CD4-positive, alpha-beta memory T cell (primary cell): Measurements from ENCODE around the gene RHOBTB3. TPM values are rescaled to one million over a fixed set of nuclear protein-coding genes. Genes with fewer than 3 reads are reported as not detected.

ENCODE experiments used
- CTCF ChIA-PET: fragments of 350-600 bp; sonication (Branson Sonifier 250); formaldehyde crosslinking; loops from one replicate; lab custom pipeline; 2021; ENCODE audit warnings: inconsistent platforms; ENCODE audit not compliant: partially characterized antibody; lab: Charles Lee
- POLR2A ChIA-PET: fragments of 350-600 bp; sonication (Branson Sonifier 250); formaldehyde crosslinking; loops from one replicate; lab custom pipeline; 2021; ENCODE audit not compliant: partially characterized antibody; lab: Charles Lee
- DNase-seq, 5 donors: peaks; one replicate each; pipeline versions ENCODE4 v3.0.0 to v3.0.0-alpha.2; 2020 to 2022; ENCODE audit warnings: mixed read lengths in 1 of 5
- H3K27ac ChIP-seq: one replicate; pipeline ENCODE4 v1.7.0; 2013; ENCODE audit warnings: low read depth, low read length
- H3K27me3 ChIP-seq: 2 replicates; pipeline ENCODE4 v1.7.0; 2013; ENCODE audit warnings: mild to moderate bottlenecking, low read length, moderate library complexity; ENCODE audit not compliant: insufficient read depth
- H3K36me3 ChIP-seq: 2 replicates; pipeline ENCODE4 v1.7.0; 2013; ENCODE audit warnings: mild to moderate bottlenecking, low read length, moderate library complexity; ENCODE audit not compliant: insufficient read depth
- H3K4me1 ChIP-seq: 2 replicates; pipeline ENCODE4 v1.7.0; 2013; ENCODE audit warnings: mild to moderate bottlenecking, low read length, moderate library complexity; ENCODE audit not compliant: insufficient read depth
- H3K4me3 ChIP-seq, 2 donors: one replicate each; pipeline ENCODE4 v1.7.0; 2013; ENCODE audit warnings: low read length in 2 of 2, mild to moderate bottlenecking in 1 of 2
- H3K9me3 ChIP-seq, 2 donors: one replicate each; pipeline ENCODE4 v1.7.0; 2013; ENCODE audit warnings: low read length in 2 of 2, control low read depth in 1 of 2; ENCODE audit not compliant: control insufficient read depth in 1 of 2
- H3K27ac Mint-ChIP-seq, 7 donors: one replicate each; pipeline ENCODE4 v1.8.0; 2020 to 2021; ENCODE audit warnings: mixed read lengths in 7 of 7, mild to moderate bottlenecking in 6 of 7, inconsistent platforms in 3 of 7, moderate library complexity in 3 of 7
- H3K27me3 Mint-ChIP-seq, 2 donors: one replicate each; pipeline ENCODE4 v1.8.0; 2020 to 2021; ENCODE audit warnings: mixed read lengths in 2 of 2
- H3K36me3 Mint-ChIP-seq, 2 donors: one replicate each; pipeline ENCODE4 v1.8.0; 2020 to 2021; ENCODE audit warnings: mixed read lengths in 2 of 2, inconsistent platforms in 1 of 2, mild to moderate bottlenecking in 1 of 2
- H3K4me1 Mint-ChIP-seq, 4 donors: one replicate each; pipeline ENCODE4 v1.8.0; 2020 to 2021; ENCODE audit warnings: mixed read lengths in 4 of 4, mild to moderate bottlenecking in 1 of 4
- H3K4me3 Mint-ChIP-seq, 8 donors: one replicate each; pipeline ENCODE4 v1.8.0; 2020 to 2021; ENCODE audit warnings: mixed read lengths in 8 of 8, mild to moderate bottlenecking in 7 of 8, moderate library complexity in 6 of 8, inconsistent platforms in 3 of 8
- H3K9me3 Mint-ChIP-seq, 8 donors: one replicate each; pipeline ENCODE4 v1.8.0; 2020 to 2021; ENCODE audit warnings: mixed read lengths in 8 of 8, mild to moderate bottlenecking in 5 of 8, inconsistent platforms in 3 of 8, moderate library complexity in 1 of 8
- intact Hi-C: fragments of 100-400 bp; cut with micrococcal nuclease; formaldehyde crosslinking; loops from one replicate; pipeline ENCODE4 v1.15.1; 2023
- polyA plus RNA-seq, 2 donors: library from polyadenylated mRNA; unstranded; fragments of 300-500 nt; fragmentation: Illumina TruSeq; gene quantifications; one replicate each; pipeline ENCODE4 v1.2.3, GENCODE V29; 2021
- total RNA-seq, 2 experiments: library from RNA; stranded (reverse); gene quantifications; one replicate each; pipeline ENCODE4 v1.2.3, GENCODE V29; 2021

RHOBTB3 gene
- total and polyA plus RNA-seq, 4 experiments from 2014 or later: 0.32 to 1.8 (median 1.1) TPM

GRCh38 chr5:95770830-95771708 lies 39.9 kb downstream of the RHOBTB3 start:
- DNase-seq: no peak
- intact Hi-C loops: no loop called here
- Histone ChIP-seq H3K27me3 (no peaks in the 10 kb centered on the region), H3K9me3 (no peaks in the 10 kb centered on the region), H3K4me1 (no peaks in the 10 kb centered on the region), H3K27ac (no peak overlapping the region), H3K4me3 (no peak overlapping the region), H3K36me3 (no peaks in the 10 kb centered on the region)
- Mint-ChIP-seq H3K9me3 (no peaks in the 10 kb centered on the region), H3K27ac (no peak overlapping the region), H3K4me1 (no peaks in the 10 kb centered on the region), H3K4me3 (peak overlapping the region in 1 of 8 donors; percentile 21), H3K36me3 (no peaks in the 10 kb centered on the region), H3K27me3 (peaks cover 0 to 2% of the 10 kb centered on the region in 2 donors)
- ChIA-PET POLR2A (interaction anchor here (1.3 kb wide), 1 partner anchor 51 kb away, joined by 3 read pairs; the partner anchor contains the start of gene GLRX), CTCF (interaction anchor here (0.6 to 7.3 kb wide), 9 partner anchors 12 to 566 kb away, joined by 3 to 63 read pairs (median 3); no protein-coding TSS in a partner anchor)

- Histone ChIP-seq H3K27me3 (no peaks in the 10 kb centered on the region), H3K4me1 (no peaks in the 10 kb centered on the region), H3K27ac (no peak overlapping the region), H3K4me3 (no peak overlapping the region), H3K9me3 (no peaks in the 10 kb centered on the region), H3K36me3 (no peaks in the 10 kb centered on the region)
- ChIA-PET POLR2A (no interaction called here), CTCF (interaction anchor here (0.6 to 7.3 kb wide), 8 partner anchors 11 to 565 kb away, joined by 3 to 63 read pairs (median 4); no protein-coding TSS in a partner anchor)
- Mint-ChIP-seq H3K27me3 (peaks cover 0 to 2% of the 10 kb centered on the region in 2 donors), H3K9me3 (no peaks in the 10 kb centered on the region), H3K27ac (peak overlapping the region in 1 of 7 donors; percentile 53), H3K36me3 (no peaks in the 10 kb centered on the region), H3K4me1 (no peaks in the 10 kb centered on the region), H3K4me3 (no peak overlapping the region)
- intact Hi-C loops: no loop called here
- no peak for DNase-seq
These were observed 40.8 kb downstream of the RHOBTB3 start for GRCh38 chr5:95771892-95772291.

- H3K4me1 Mint-ChIP-seq: no peaks in the 10 kb centered on the region
- CTCF ChIA-PET: interaction anchor here (1.2 kb wide), 1 partner anchor 71 kb away, joined by 3 read pairs; no protein-coding TSS in a partner anchor
- H3K27me3 Mint-ChIP-seq: peaks cover 0 to 2% of the 10 kb centered on the region in 2 donors
- Histone ChIP-seq H3K27me3 (no peaks in the 10 kb centered on the region), H3K27ac (no peak overlapping the region), H3K9me3 (no peaks in the 10 kb centered on the region), H3K4me3 (no peak overlapping the region), H3K4me1 (no peaks in the 10 kb centered on the region), H3K36me3 (no peaks in the 10 kb centered on the region)
- H3K27ac Mint-ChIP-seq: no peak overlapping the region
- intact Hi-C loops: no loop called here
- POLR2A ChIA-PET: no interaction called here
- no peak for DNase-seq
- no peaks in the 10 kb centered on the region for H3K36me3 Mint-ChIP-seq
- no peak overlapping the region for H3K4me3 Mint-ChIP-seq
- H3K9me3 Mint-ChIP-seq: no peaks in the 10 kb centered on the region
These were observed 42.4 kb downstream of the RHOBTB3 start for GRCh38 chr5:95773335-95774059.

- Histone ChIP-seq H3K36me3 (no peaks in the 10 kb centered on the region), H3K27me3 (no peaks in the 10 kb centered on the region), H3K4me1 (no peaks in the 10 kb centered on the region), H3K4me3 (no peak overlapping the region), H3K27ac (no peak overlapping the region), H3K9me3 (no peaks in the 10 kb centered on the region)
- CTCF ChIA-PET: interaction anchor here (1.3 to 19.1 kb wide), 2 partner anchors 46 to 68 kb away, joined by 3 to 902 read pairs; no protein-coding TSS in a partner anchor
- Mint-ChIP-seq H3K4me3 (no peak overlapping the region), H3K4me1 (peaks cover 2 to 7% (median 6%) of the 10 kb centered on the region in 4 donors), H3K27me3 (peaks cover 0 to 2% of the 10 kb centered on the region in 2 donors), H3K27ac (no peak overlapping the region), H3K36me3 (no peaks in the 10 kb centered on the region), H3K9me3 (no peaks in the 10 kb centered on the region)
- POLR2A ChIA-PET: interaction anchor here (0.6 kb wide), 1 partner anchor 11 kb away, joined by 3 read pairs; no protein-coding TSS in a partner anchor
- DNase-seq: no peak
- intact Hi-C loops: no loop called here
These were observed 46.3 kb downstream of the RHOBTB3 start for GRCh38 chr5:95777441-95777840.

DNA sequence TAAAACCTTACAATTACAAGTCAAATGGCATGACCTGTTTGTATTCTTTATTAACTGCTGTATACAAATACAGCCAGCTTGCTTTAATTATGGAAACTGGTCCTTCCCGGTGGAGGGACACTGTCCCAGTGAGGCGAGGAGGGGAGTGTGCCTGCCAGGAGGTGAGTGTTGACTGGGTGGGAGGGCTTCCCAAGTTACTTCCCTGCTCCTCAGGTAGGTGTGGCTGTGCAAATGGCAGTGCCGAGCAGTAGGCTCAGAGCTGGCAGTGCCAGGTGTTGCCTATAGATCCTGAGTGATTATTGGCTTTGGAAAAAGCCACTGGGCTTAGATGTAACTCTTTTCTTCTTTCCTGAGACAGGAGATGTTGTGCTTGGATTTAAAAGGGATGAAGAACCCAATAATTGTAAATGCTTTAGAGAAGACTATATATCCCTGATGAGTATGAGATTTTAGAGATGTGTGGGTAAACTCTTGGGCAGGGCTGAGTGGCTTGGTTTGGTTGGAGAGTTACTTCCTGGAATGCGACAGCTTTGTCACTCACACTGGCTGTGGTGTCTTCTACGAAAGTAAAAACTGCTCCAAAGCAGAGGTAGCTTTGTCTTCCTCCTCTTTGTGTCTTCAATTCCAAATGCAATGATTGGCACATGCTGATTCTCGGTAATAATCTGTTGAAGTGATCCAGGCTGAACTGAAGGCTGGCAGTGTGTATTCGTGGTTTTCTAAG lies 47.7 kb downstream of the RHOBTB3 start:
- H3K4me1 Mint-ChIP-seq: peaks cover 2 to 7% (median 6%) of the 10 kb centered on the region in 4 donors
- peaks cover 0 to 2% of the 10 kb centered on the region in 2 donors for H3K27me3 Mint-ChIP-seq
- no peaks in the 10 kb centered on the region for H3K27me3 ChIP-seq
- H3K36me3 Mint-ChIP-seq: no peaks in the 10 kb centered on the region
- CTCF ChIA-PET: interaction anchor here (0.7 to 19.1 kb wide), 9 partner anchors 11 to 134 kb away, joined by 3 to 902 read pairs (median 4); partner anchors contain the start of gene RFESD
- H3K9me3 Mint-ChIP-seq: no peaks in the 10 kb centered on the region
- H3K9me3 ChIP-seq: no peaks in the 10 kb centered on the region
- H3K36me3 ChIP-seq: no peaks in the 10 kb centered on the region
- H3K27ac ChIP-seq: no peak overlapping the region
- H3K4me3 ChIP-seq: no peak overlapping the region
- H3K4me3 Mint-ChIP-seq: no peak overlapping the region
- POLR2A ChIA-PET: no interaction called here
- H3K4me1 ChIP-seq: no peaks in the 10 kb centered on the region
- peak overlapping the region in 3 of 7 donors; percentile 9 to 68 (median 59) for H3K27ac Mint-ChIP-seq
- intact Hi-C loops: no loop called here
- no peak for DNase-seq

GRCh38 chr5:95779611-95780010 lies 48.5 kb downstream of the RHOBTB3 start:
- H3K9me3 Mint-ChIP-seq: no peaks in the 10 kb centered on the region
- H3K4me3 Mint-ChIP-seq: no peak overlapping the region
- Histone ChIP-seq H3K9me3 (no peaks in the 10 kb centered on the region), H3K4me3 (no peak overlapping the region), H3K36me3 (no peaks in the 10 kb centered on the region), H3K4me1 (no peaks in the 10 kb centered on the region), H3K27ac (no peak overlapping the region), H3K27me3 (no peaks in the 10 kb centered on the region)
- H3K27ac Mint-ChIP-seq: no peak overlapping the region
- H3K27me3 Mint-ChIP-seq: peaks cover 0 to 2% of the 10 kb centered on the region in 2 donors
- intact Hi-C loops: loop anchor here (5.0 to 10.0 kb wide), 2 partner anchors 185 to 558 kb away; partner anchors contain the start of gene ELL2
- ChIA-PET CTCF (interaction anchor here (1.0 to 19.1 kb wide), 6 partner anchors 13 to 135 kb away, joined by 3 to 902 read pairs (median 7); partner anchors contain the start of gene RFESD), POLR2A (no interaction called here)
- peaks cover 2 to 7% (median 6%) of the 10 kb centered on the region in 4 donors for H3K4me1 Mint-ChIP-seq
- DNase-seq: no peak
- H3K36me3 Mint-ChIP-seq: no peaks in the 10 kb centered on the region
